HepG2 (cell line): ENCODE data around the gene BCCIP. TPM values are rescaled to one million over a fixed set of nuclear protein-coding genes. Genes with fewer than 3 reads are reported as not detected.

Source experiments
- ATAC-seq: fragments of 200-7000 bp; cut with Tn5 transposase; 3 replicates; pipeline ENCODE4 v1.9.1; 2020; ENCODE audit warnings: mild to moderate bottlenecking, moderate library complexity
- BruUV-seq: library from RNA; stranded (reverse); fragments of 400-500 nt; replicated peaks from 2 replicates; lab custom pipeline; 2021; lab: Mats Ljungman, UMichigan
- CTCF ChIA-PET: fragments of 300-600 bp; formaldehyde crosslinking; extraction: SDS; loops from one replicate; lab custom pipeline; 2021; ENCODE audit warnings: low total read pairs, inconsistent platforms, low intra/inter-chr PET ratio; lab: Yijun Ruan, JAX
- POLR2A ChIA-PET: fragments of 350-600 bp; sonication (Branson Sonifier 250); formaldehyde crosslinking; loops from one replicate; lab custom pipeline; 2020; ENCODE audit warnings: antibody characterized with exemption, inconsistent platforms; lab: Yijun Ruan, JAX
- DNase-seq: peaks from one replicate; pipeline ENCODE4 v3.0.0-alpha.2; 2015; ENCODE audit warnings: low spot score
- FAIRE-seq: peaks from 3 replicates; lab custom pipeline; 2011; peaks lifted over from hg19 to GRCh38; lab: Jason Lieb, UNC
- H2AFZ ChIP-seq: one replicate; pipeline ENCODE4 v1.6.1; 2011; ENCODE audit warnings: low read length, inconsistent platforms
- H3K27ac ChIP-seq: fragments of 300-600 bp; 3 replicates; pipeline ENCODE4 v1.8.0; 2011; ENCODE audit warnings: mixed run types, mild to moderate bottlenecking, mixed read lengths, low read length, inconsistent platforms; ENCODE audit not compliant: insufficient read depth; ENCODE audit errors: extremely low read length
- H3K27me3 ChIP-seq, 2 experiments: fragments of 200-600 bp in 1 of 2; 2 replicates in 1 of 2; 3 replicates in 1 of 2; pipeline versions ENCODE4 v1.6.0 to v1.8.0; 2011; ENCODE audit warnings: low read length in 2 of 2, mild to moderate bottlenecking in 2 of 2, moderate library complexity in 2 of 2, inconsistent platforms in 1 of 2; ENCODE audit not compliant: insufficient read depth in 2 of 2, control insufficient read depth in 1 of 2
- H3K36me3 ChIP-seq, 2 experiments: fragments of 200-600 bp in 1 of 2; replicated peaks in 1 of 2; 2 replicates in 1 of 2; 3 replicates in 1 of 2; pipeline versions ENCODE4 v1.5.1 to v1.8.0; 2011; ENCODE audit warnings: low read length in 2 of 2, inconsistent platforms in 1 of 2; ENCODE audit not compliant: insufficient read depth in 2 of 2, control insufficient read depth in 1 of 2
- H3K4me1 ChIP-seq: 2 replicates; pipeline ENCODE4 v1.5.1; 2012; ENCODE audit warnings: low read length, inconsistent platforms; ENCODE audit not compliant: insufficient read depth
- H3K4me2 ChIP-seq: 2 replicates; pipeline ENCODE4 v1.6.0; 2011; ENCODE audit warnings: low read depth, low read length, inconsistent platforms
- H3K4me3 ChIP-seq, 3 experiments: fragments of 200-600 bp in 1 of 3; sonication (generic), shearing (Covaris generic) in 1 of 3; replicated peaks in 1 of 3; 2 replicates each; pipeline ENCODE4 v1.5.1; 2011 to 2016; ENCODE audit warnings: low read length in 3 of 3, inconsistent platforms in 2 of 3, low read depth in 2 of 3, mild to moderate bottlenecking in 2 of 3, control low read depth in 1 of 3, mixed read lengths in 1 of 3; ENCODE audit not compliant: insufficient read depth in 1 of 3
- H3K79me2 ChIP-seq: one replicate; pipeline ENCODE4 v1.6.1; 2011; ENCODE audit warnings: low read length, inconsistent platforms; ENCODE audit not compliant: insufficient read depth
- H3K9ac ChIP-seq: 2 replicates; pipeline ENCODE4 v1.6.0; 2011; ENCODE audit warnings: mild to moderate bottlenecking, low read depth, low read length, inconsistent platforms; ENCODE audit not compliant: insufficient read depth
- H3K9me3 ChIP-seq: 2 replicates; pipeline ENCODE4 v1.5.1; 2012; ENCODE audit warnings: mild to moderate bottlenecking, low read length
- H4K20me1 ChIP-seq: 2 replicates; pipeline ENCODE4 v1.6.0; 2011; ENCODE audit warnings: inconsistent platforms, mild to moderate bottlenecking, low read length, moderate library complexity; ENCODE audit not compliant: insufficient read depth
- ELF3 ChIP-seq: IDR thresholded peaks from 2 replicates; pipeline ENCODE4 v1.6.1; 2016; ENCODE audit warnings: missing genetic modification reagents, missing compliant biosample characterization
- FOXA3 ChIP-seq: IDR thresholded peaks from 2 replicates; pipeline ENCODE4 v1.6.1; 2016; ENCODE audit warnings: missing genetic modification reagents, missing compliant biosample characterization
- KDM4B ChIP-seq: sonication (generic); formaldehyde crosslinking; IDR thresholded peaks from 2 replicates; pipeline ENCODE4 v1.4.0; 2020; ENCODE audit warnings: missing genetic modification reagents
- KLF6 ChIP-seq: IDR thresholded peaks from 2 replicates; pipeline ENCODE4 v1.8.0; 2016; ENCODE audit warnings: missing biosample characterization, missing genetic modification reagents
- MEIS2 ChIP-seq: sonication (generic); formaldehyde crosslinking; IDR thresholded peaks from 2 replicates; pipeline ENCODE4 v1.9.0; 2021; ENCODE audit warnings: mild to moderate bottlenecking, missing genetic modification reagents
- PHF8 ChIP-seq: sonication (generic); formaldehyde crosslinking; IDR thresholded peaks from 2 replicates; pipeline ENCODE4 v1.5.0; 2020; ENCODE audit warnings: missing genetic modification reagents
- SIX1 ChIP-seq: sonication (generic); formaldehyde crosslinking; IDR thresholded peaks from 2 replicates; pipeline ENCODE4 v1.4.0; 2020; ENCODE audit warnings: missing genetic modification reagents, borderline replicate concordance
- ZFX ChIP-seq: sonication (generic); formaldehyde crosslinking; IDR thresholded peaks from 2 replicates; pipeline ENCODE4 v1.4.0; 2020; ENCODE audit warnings: mild to moderate bottlenecking, low read depth, missing genetic modification reagents, moderate library complexity
- ZMAT3 ChIP-seq: sonication (generic); formaldehyde crosslinking; conservative IDR thresholded peaks from 2 replicates; pipeline ENCODE4 v1.7.0; 2021; ENCODE audit warnings: missing genetic modification reagents
- ZNF598 ChIP-seq: sonication (generic); formaldehyde crosslinking; IDR thresholded peaks from 2 replicates; pipeline ENCODE4 v1.5.1; 2020; ENCODE audit warnings: mild to moderate bottlenecking, missing genetic modification reagents, borderline replicate concordance
- ZNF629 ChIP-seq: sonication (generic); formaldehyde crosslinking; conservative IDR thresholded peaks from 2 replicates; pipeline ENCODE4 v1.5.0; 2020; ENCODE audit warnings: missing genetic modification reagents
- WGBS: methylation state at CpG from one replicate; pipeline ENCODE4 v1.1.6; 2017; ENCODE audit warnings: low lambda C conversion rate; 5-methylcytosine and 5-hydroxymethylcytosine counted together
- in situ Hi-C: cut with HindIII; loops from 2 replicates; pipeline ENCODE4 v1.10.0; 2017; ENCODE audit warnings: low pct_unique_long_range_greater_than_20kb; ENCODE audit not compliant: extremely low pct_ligation_motif_present
- intact Hi-C: fragments of 100-400 bp; cut with micrococcal nuclease; formaldehyde crosslinking; loops from one replicate; pipeline ENCODE4 v1.10.0; 2022; ENCODE audit not compliant: unreplicated experiment
- polyA plus RNA-seq, 8 experiments: library from polyadenylated mRNA; depleted of rRNA in 3 of 8; stranded (reverse) in 7 of 8; unstranded in 1 of 8; fragments of >200 nt; fragmentation: Illumina TruSeq in 4 of 8; extraction: Trizol in 4 of 8; gene quantifications; 2 replicates each; pipeline versions ENCODE4 v1.2.1 to v1.2.3, GENCODE V29; 2011 to 2016; ENCODE audit warnings: low read depth in 4 of 8, missing spikeins in 1 of 8, mixed read lengths in 1 of 8; ENCODE audit not compliant: insufficient read depth in 1 of 8
- total RNA-seq, 5 experiments: library from RNA; depleted of rRNA; stranded (reverse); fragments of >200 nt; fragmentation: Illumina TruSeq; extraction: Trizol; gene quantifications; 2 replicates each; pipeline ENCODE4 v1.2.3, GENCODE V29; 2016; ENCODE audit warnings: low read depth in 1 of 5
- TF ChIP-seq, protein P1 (sequence below): sonication (generic); formaldehyde crosslinking; IDR thresholded peaks from 2 replicates; pipeline ENCODE4 v1.8.0; 2022; ENCODE audit warnings: missing genetic modification reagents, low read depth, mild to moderate bottlenecking, borderline replicate concordance
- TF ChIP-seq, protein P2 (sequence below): sonication (generic); formaldehyde crosslinking; IDR thresholded peaks from 2 replicates; pipeline ENCODE4 v1.4.0; 2020; ENCODE audit warnings: missing genetic modification reagents
- TF ChIP-seq, protein P3 (sequence below): sonication (generic); formaldehyde crosslinking; IDR thresholded peaks from 2 replicates; pipeline ENCODE4 v1.5.0; 2020; ENCODE audit warnings: mild to moderate bottlenecking, missing genetic modification reagents
- TF ChIP-seq, protein P4 (sequence below): sonication (generic); formaldehyde crosslinking; IDR thresholded peaks from 2 replicates; pipeline ENCODE4 v1.5.1; 2020; ENCODE audit warnings: missing genetic modification reagents, mild to moderate bottlenecking, borderline replicate concordance
- TF ChIP-seq, protein P5 (sequence below): sonication (generic); formaldehyde crosslinking; IDR thresholded peaks from 2 replicates; pipeline ENCODE4 v1.8.0; 2022; ENCODE audit warnings: mild to moderate bottlenecking, missing genetic modification reagents, borderline replicate concordance

BCCIP gene
- total and polyA plus RNA-seq, 2 of the 13 experiments (the other 11 are each of a cell fraction or from before 2014, with no cell fraction given) = 37.0 to 132 TPM

DNA sequence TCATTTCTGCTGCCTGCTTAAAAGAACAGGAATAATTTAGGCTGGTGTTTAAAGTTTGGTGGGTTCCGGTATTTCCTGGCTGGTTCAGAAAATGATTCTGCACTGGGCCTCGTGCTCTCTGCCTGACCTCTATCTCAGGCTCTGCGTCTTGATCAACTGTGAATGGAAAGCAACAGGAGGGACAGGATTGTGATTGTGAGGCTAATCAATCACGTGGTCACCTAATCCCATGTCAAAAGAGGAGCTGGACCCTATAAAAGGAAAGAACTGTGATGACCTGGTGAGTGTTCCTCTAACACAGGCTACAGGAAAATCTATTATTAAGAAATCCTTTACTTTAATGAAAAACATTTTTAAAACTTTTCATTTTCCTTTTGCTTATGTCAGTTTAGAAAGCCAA is 57.8 kb downstream of the BCCIP start, which contains the start of gene DHX32:
Gene DHX32, minus strand, starts transcription at position 101 of the 400 bp plus-strand sequence. CDS start 468 bp downstream, outside the sequence.
- peaks cover 0 to 3% of the 10 kb centered on the region in 2 experiments; a peak in 1 of 5 replicates for H3K36me3 ChIP-seq
- in situ Hi-C loops = no loop called here
- TF ChIP-seq ZFX (no peak), SIX1 (no peak), FOXA3 (CRISPR knock-in tag) (no peak), KLF6 (CRISPR knock-in tag) (no peak), PHF8 (no peak), ZMAT3 (no peak), ZNF629 (CRISPR knock-in tag) (no peak), KDM4B (CRISPR knock-in tag) (no peak), ELF3 (CRISPR knock-in tag) (no peak), MEIS2 (no peak), ZNF598 (CRISPR knock-in tag) (no peak)
- TF ChIP-seq, protein P1, sequence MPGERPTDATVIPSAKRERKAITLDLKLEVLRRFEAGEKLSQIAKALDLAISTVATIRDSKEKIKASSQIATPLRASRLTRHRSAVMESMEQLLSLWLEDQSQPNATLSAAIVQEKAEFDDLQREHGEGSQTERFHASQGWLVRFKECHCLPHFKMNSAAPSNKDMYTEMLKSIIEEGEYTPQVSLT (CRISPR knock-in tag) = no peak
- TF ChIP-seq, protein P2, sequence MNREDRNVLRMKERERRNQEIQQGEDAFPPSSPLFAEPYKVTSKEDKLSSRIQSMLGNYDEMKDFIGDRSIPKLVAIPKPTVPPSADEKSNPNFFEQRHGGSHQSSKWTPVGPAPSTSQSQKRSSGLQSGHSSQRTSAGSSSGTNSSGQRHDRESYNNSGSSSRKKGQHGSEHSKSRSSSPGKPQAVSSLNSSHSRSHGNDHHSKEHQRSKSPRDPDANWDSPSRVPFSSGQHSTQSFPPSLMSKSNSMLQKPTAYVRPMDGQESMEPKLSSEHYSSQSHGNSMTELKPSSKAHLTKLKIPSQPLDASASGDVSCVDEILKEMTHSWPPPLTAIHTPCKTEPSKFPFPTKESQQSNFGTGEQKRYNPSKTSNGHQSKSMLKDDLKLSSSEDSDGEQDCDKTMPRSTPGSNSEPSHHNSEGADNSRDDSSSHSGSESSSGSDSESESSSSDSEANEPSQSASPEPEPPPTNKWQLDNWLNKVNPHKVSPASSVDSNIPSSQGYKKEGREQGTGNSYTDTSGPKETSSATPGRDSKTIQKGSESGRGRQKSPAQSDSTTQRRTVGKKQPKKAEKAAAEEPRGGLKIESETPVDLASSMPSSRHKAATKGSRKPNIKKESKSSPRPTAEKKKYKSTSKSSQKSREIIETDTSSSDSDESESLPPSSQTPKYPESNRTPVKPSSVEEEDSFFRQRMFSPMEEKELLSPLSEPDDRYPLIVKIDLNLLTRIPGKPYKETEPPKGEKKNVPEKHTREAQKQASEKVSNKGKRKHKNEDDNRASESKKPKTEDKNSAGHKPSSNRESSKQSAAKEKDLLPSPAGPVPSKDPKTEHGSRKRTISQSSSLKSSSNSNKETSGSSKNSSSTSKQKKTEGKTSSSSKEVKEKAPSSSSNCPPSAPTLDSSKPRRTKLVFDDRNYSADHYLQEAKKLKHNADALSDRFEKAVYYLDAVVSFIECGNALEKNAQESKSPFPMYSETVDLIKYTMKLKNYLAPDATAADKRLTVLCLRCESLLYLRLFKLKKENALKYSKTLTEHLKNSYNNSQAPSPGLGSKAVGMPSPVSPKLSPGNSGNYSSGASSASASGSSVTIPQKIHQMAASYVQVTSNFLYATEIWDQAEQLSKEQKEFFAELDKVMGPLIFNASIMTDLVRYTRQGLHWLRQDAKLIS (CRISPR knock-in tag) = no peak
- TF ChIP-seq, protein P3, sequence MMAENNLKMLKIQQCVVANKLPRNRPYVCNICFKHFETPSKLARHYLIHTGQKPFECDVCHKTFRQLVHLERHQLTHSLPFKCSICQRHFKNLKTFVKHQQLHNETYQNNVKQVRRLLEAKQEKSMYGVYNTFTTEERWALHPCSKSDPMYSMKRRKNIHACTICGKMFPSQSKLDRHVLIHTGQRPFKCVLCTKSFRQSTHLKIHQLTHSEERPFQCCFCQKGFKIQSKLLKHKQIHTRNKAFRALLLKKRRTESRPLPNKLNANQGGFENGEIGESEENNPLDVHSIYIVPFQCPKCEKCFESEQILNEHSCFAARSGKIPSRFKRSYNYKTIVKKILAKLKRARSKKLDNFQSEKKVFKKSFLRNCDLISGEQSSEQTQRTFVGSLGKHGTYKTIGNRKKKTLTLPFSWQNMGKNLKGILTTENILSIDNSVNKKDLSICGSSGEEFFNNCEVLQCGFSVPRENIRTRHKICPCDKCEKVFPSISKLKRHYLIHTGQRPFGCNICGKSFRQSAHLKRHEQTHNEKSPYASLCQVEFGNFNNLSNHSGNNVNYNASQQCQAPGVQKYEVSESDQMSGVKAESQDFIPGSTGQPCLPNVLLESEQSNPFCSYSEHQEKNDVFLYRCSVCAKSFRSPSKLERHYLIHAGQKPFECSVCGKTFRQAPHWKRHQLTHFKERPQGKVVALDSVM (CRISPR knock-in tag) = no peak
- TF ChIP-seq, protein P4, sequence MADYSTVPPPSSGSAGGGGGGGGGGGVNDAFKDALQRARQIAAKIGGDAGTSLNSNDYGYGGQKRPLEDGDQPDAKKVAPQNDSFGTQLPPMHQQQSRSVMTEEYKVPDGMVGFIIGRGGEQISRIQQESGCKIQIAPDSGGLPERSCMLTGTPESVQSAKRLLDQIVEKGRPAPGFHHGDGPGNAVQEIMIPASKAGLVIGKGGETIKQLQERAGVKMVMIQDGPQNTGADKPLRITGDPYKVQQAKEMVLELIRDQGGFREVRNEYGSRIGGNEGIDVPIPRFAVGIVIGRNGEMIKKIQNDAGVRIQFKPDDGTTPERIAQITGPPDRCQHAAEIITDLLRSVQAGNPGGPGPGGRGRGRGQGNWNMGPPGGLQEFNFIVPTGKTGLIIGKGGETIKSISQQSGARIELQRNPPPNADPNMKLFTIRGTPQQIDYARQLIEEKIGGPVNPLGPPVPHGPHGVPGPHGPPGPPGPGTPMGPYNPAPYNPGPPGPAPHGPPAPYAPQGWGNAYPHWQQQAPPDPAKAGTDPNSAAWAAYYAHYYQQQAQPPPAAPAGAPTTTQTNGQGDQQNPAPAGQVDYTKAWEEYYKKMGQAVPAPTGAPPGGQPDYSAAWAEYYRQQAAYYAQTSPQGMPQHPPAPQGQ (CRISPR knock-in tag) = no peak
- TF ChIP-seq, protein P5, sequence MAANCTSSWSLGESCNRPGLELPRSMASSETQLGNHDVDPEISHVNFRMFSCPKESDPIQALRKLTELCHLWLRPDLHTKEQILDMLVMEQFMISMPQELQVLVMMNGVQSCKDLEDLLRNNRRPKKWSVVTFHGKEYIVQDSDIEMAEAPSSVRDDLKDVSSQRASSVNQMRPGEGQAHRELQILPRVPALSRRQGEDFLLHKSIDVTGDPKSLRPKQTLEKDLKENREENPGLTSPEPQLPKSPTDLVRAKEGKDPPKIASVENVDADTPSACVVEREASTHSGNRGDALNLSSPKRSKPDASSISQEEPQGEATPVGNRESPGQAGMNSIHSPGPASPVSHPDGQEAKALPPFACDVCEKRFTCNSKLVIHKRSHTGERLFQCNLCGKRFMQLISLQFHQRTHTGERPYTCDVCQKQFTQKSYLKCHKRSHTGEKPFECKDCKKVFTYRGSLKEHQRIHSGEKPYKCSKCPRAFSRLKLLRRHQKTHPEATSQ (CRISPR knock-in tag) = no peak

More for the DNA sequence above, 57.8 kb downstream of the BCCIP start, which contains the start of gene DHX32:
- ChIA-PET CTCF (no interaction called here), POLR2A (no interaction called here)
- Histone ChIP-seq H4K20me1 (no peaks in the 10 kb centered on the region), H3K9me3 (peaks cover 5% of the 10 kb centered on the region; the same call in 1 of the 2 replicates), H3K4me1 (peaks cover 12% of the 10 kb centered on the region), H3K27ac (no peak within 1 kb of the TSS), H3K27me3 (no peaks in the 10 kb centered on the region), H3K4me3 (no peak within 1 kb of the TSS), H3K4me2 (no peak within 1 kb of the TSS), H2AFZ (no peak within 1 kb of the TSS), H3K79me2 (no peaks in the 10 kb centered on the region), H3K9ac (no peak within 1 kb of the TSS)
- FAIRE-seq = no peak
- WGBS = 89% methylated on average over 4 of the region's 4 CpGs
- no peak for DNase-seq
- no TSS peak for BruUV-seq
- intact Hi-C loops = no loop called here
- no peak for ATAC-seq
